Measurements from ENCODE around the gene PHTF2.
"Not testable (repeated sequence)": the region's sequence is repeated elsewhere in the genome, so short reads cannot be mapped to it uniquely, and the experiment has no call there.

Gene PHTF2

GRCh38 chr7:77873416-77874327, 75.1 kb downstream of the PHTF2 start:
- not testable (repeated sequence) for DNase-seq (ENCODE audit: low read depth in 2 of 3, low spot score in 2 of 3)

GRCh38 chr7:77877791-77878190, 79.2 kb downstream of the PHTF2 start:
- DNase-seq (ENCODE audit: low read depth in 2 of 3, low spot score in 2 of 3): no peak

- no peak for DNase-seq (ENCODE audit: low read depth in 2 of 3, low spot score in 2 of 3)
Measured at GRCh38 chr7:77878500-77878899, 79.9 kb downstream of the PHTF2 start.

GRCh38 chr7:77879272-77879671, 80.7 kb downstream of the PHTF2 start:
- DNase-seq (ENCODE audit: low read depth in 2 of 3, low spot score in 2 of 3): no peak

- DNase-seq (ENCODE audit: low read depth in 2 of 3, low spot score in 2 of 3): no peak
Measured at GRCh38 chr7:77881871-77882270, 83.3 kb downstream of the PHTF2 start.

DNA sequence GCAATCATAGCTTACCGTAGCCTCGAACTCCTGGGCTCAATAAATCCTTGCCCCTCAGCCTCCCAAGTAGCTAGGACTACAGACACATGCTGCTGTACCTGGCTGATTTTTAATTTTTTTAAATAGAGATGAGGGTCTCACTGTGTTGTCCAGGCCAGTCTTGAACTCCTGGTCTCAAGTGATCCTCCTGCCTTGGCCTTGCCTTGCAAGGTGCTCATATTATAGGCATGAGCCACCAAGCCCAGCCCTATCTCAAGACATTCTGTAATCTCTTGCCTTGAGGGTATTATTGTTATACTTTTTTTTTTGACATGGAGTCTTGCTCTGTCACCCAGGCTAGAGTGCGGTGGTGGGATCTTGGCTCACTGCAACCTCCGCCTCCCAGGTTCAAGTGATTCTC, 86.6 kb downstream of the PHTF2 start:
- DNase-seq (ENCODE audit: low read depth in 2 of 3, low spot score in 2 of 3): no peak

- DNase-seq (ENCODE audit: low read depth in 2 of 3, low spot score in 2 of 3): no peak
Measured at GRCh38 chr7:77887567-77887966, 89.0 kb downstream of the PHTF2 start.

DNA sequence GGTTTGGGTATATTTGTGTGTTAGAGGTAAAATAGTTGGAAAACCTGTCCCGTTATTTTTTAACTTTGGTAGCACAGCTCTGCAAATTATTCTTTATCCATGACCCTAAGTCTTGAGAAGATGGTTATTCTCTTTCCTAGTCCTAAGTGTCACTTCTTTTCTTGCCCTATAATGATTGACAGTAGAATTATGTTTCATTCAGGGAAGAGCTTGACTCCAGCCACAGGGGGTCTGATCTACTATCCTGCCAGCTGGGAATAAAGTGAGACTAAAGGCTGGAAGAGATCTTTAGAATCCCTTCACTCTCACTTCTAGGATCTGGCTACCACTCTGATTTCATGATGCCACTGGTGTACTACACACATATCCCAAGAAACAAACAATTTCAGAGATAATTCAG, 90.4 kb downstream of the PHTF2 start:
- no peak for DNase-seq (ENCODE audit: low read depth in 2 of 3, low spot score in 2 of 3)

GRCh38 chr7:77893813-77894212, 95.2 kb downstream of the PHTF2 start:
- DNase-seq (ENCODE audit: low read depth in 2 of 3, low spot score in 2 of 3): no peak

GRCh38 chr7:77894574-77895091, 96.1 kb downstream of the PHTF2 start:
- DNase-seq (ENCODE audit: low read depth in 2 of 3, low spot score in 2 of 3): no peak

DNA sequence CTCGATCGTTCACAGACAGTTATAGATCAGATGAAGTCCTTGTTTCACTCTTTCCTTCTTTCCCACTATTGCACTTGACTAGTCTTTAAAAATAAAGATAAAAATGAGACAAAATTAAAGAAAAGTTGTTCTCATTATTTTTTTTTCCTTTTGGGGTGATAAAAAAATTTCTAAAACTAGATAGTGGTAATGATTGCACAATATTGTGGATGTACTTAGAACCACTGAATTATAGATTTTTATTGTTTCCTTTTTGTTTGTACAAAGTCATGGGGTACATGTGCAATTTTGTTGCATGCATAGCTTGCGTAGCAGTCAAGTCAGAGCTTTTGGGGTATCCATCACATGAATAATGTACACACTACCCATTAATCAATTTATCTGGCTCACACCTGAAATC, 97.3 kb downstream of the PHTF2 start:
- DNase-seq (ENCODE audit: low read depth in 2 of 3, low spot score in 2 of 3): no peak

DNA sequence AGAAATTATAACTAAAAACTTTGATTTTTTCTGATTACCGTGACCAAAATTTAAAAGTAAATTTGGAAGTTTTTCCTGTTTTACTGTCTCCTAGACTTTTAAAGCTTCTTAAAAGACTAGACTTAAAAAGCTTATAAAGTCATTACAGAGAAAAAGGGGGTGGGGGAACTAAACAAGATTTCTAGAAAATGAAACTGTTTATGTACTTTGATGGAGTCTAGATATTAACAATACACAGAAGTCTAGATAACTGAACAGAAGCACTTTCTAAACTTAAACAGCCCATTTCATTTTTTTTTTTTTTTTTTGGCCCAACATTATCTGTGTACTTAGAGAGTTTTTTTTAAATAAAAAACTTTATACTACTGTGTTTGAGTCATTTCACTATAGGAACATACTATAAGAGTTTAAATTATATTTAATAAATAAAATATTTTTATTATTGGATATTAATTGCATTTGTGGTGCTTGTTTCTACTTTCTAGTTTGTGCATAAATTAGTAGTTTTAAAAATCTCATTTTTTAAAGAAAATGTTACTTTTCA, 98.5 kb downstream of the PHTF2 start:
- no peak for DNase-seq (ENCODE audit: low read depth in 2 of 3, low spot score in 2 of 3)

GRCh38 chr7:77899516-77899915, 100.9 kb downstream of the PHTF2 start:
- DNase-seq (ENCODE audit: low read depth in 2 of 3, low spot score in 2 of 3): no peak

- no peak for DNase-seq (ENCODE audit: low read depth in 2 of 3, low spot score in 2 of 3)
Measured at GRCh38 chr7:77903597-77903996, 105.0 kb downstream of the PHTF2 start.

- DNase-seq (ENCODE audit: low read depth in 2 of 3, low spot score in 2 of 3): no peak
Measured at GRCh38 chr7:77904252-77904651, 105.7 kb downstream of the PHTF2 start.

DNA sequence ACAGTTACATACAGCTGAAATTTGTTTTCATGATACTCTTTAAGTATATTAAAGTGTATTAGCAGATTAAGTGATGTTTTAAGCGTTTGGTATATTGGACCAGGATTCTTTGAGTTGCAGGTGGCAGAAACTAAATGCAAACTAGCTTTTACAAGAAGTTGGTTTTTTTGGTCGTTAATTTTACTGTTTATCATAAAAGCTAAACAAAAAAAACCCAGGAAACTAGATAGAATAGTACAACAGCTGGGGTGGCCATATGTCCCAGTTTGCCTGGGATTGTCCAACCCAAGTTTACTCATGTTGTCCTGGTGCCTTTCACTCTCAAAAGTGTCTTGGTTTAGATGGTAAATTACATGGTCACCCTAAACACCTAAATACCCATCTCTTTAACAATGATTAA, 108.7 kb downstream of the PHTF2 start:
- no peak for DNase-seq (ENCODE audit: low read depth in 2 of 3, low spot score in 2 of 3)

GRCh38 chr7:77908664-77909063, 110.1 kb downstream of the PHTF2 start:
- no peak for DNase-seq (ENCODE audit: low read depth in 2 of 3, low spot score in 2 of 3)

GRCh38 chr7:77910124-77910523, 111.6 kb downstream of the PHTF2 start:
- DNase-seq (ENCODE audit: low read depth in 2 of 3, low spot score in 2 of 3): no peak

DNA sequence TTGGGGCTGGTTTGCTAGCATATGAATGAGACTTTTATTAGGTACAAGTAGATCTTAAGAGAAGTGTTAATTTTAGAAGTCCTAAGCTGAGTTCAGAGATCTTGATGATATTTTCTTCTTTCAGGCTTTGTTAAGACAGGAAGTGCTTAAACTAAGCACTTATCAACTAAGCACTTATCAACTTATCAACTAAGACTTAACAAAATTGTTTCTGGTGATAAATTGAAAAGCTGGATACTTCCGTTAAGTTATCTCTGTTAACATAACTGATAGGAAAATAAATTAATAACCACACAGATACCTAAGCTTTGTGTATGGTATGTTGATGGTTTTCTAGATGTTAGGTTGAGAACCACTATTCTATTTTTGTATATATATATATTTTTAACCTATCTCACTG, 113.7 kb downstream of the PHTF2 start:
- no peak for DNase-seq (ENCODE audit: low read depth in 2 of 3, low spot score in 2 of 3)

DNA sequence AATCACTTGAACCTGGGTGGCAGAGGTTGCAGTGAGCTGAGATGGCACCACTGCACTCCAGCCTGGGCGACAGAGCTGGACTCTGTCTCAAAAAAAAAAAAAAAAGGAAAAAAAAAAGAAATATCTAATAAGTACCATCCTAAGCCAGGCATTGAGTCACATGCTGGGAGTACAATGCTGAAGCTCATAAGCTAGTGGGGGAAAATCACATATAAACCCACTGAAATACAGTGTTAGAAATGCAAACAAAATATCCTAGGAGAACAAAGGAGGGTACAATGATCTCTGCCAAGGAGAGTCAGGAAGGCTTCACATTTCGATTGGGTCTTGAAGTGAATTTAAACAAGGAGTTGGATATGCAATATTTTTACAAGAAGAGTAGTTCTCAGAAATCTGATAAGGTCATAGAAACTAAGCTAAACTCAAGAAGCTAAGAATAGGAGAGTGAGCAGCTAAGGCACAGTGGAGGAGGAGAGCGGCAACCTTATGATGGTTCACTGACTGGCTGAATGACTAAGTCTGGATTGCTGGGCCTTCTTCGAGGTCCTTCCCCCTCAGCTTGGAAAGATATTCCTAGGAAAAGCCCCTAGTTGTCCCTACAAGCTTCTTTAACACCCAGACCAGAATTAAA, 115.5 kb downstream of the PHTF2 start:
- no peak for DNase-seq (ENCODE audit: low read depth in 2 of 3, low spot score in 2 of 3)

DNA sequence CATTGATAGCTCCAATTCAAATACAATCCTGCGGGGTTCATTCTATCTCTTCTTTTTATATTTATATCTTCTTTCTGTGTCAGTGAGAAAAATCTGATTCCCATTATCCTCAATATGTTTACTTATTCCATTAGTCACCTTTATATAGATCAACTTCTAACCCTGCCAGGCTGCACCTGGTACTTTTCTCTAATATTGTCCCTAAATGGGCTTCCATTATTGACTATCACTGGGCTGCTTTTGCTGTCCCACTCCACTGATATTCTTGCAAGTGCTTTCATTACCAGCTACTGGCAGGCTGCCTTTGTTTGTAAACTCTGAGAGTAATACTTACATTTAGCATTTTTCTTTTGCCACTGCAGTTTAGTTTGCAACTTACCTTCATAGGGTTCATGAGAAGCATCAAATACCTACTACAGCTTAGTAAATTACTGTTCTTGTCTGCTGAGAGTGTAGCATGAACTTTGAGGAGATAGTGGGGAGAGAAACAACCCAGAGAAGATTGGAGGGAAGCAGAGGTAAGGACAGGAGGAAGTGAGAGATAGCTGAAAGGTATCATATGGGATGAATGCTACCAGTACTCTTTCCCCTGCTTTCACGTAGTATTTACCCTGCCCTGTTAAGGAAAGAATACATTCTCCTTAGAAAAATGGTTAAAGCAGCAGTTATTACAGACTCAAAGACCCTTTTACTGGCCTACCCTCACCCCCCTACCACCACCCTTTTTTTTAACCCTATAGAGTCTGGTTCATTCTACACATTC, 119.1 kb downstream of the PHTF2 start:
- DNase-seq (ENCODE audit: low read depth in 2 of 3, low spot score in 2 of 3): no peak

Data from activated CD8-positive, alpha-beta memory T cell treated with anti-CD3 and anti-CD28 coated beads for 48 hours (primary cell).